Naive thymus-derived CD8-positive, alpha-beta T cell (primary cell): Measurements from ENCODE around the gene TAPBP. TPM values are rescaled to one million over a fixed set of nuclear protein-coding genes. Genes with fewer than 3 reads are reported as not detected.
A peak's percentile ranks its signal among the peaks of the same experiment; 100 is the strongest.
"Not testable (repeated sequence)": the region's sequence is repeated elsewhere in the genome, so short reads cannot be mapped to it uniquely, and the experiment has no call there.

Experiments
- ATAC-seq, 2 donors: fragments of 150-1000 bp; cut with Tn5 transposase in 1 of 2; sonication (Bioruptor Pico), chemical (Tn5 transposase) in 1 of 2; 1 replicate in 1 of 2; 2 replicates in 1 of 2; pipeline ENCODE4 v1.10.0; 2021; ENCODE audit warnings: mild to moderate bottlenecking in 2 of 2, moderate library complexity in 2 of 2
- POLR2A ChIA-PET: fragments of 350-600 bp; sonication (Branson Sonifier 250); formaldehyde crosslinking; loops from one replicate; lab custom pipeline; 2021; ENCODE audit warnings: antibody characterized with exemption; lab: Charles Lee
- DNase-seq, 10 donors: peaks; one replicate each; pipeline versions ENCODE4 v3.0.0 to v3.0.0-alpha.2; 2020 to 2022
- H3K27ac Mint-ChIP-seq, 10 donors: one replicate each; pipeline ENCODE4 v1.8.0; 2020 to 2022; ENCODE audit warnings: mild to moderate bottlenecking in 10 of 10, mixed read lengths in 10 of 10, moderate library complexity in 4 of 10, inconsistent platforms in 1 of 10
- H3K27me3 Mint-ChIP-seq, 5 donors: one replicate each; pipeline ENCODE4 v1.8.0; 2021 to 2022; ENCODE audit warnings: mixed read lengths in 5 of 5
- H3K36me3 Mint-ChIP-seq, 3 donors: one replicate each; pipeline ENCODE4 v1.8.0; 2020 to 2022; ENCODE audit warnings: mixed read lengths in 3 of 3, mild to moderate bottlenecking in 2 of 3, inconsistent platforms in 1 of 3
- H3K4me1 Mint-ChIP-seq, 4 donors: one replicate each; pipeline ENCODE4 v1.8.0; 2021 to 2022; ENCODE audit warnings: mixed read lengths in 4 of 4
- H3K4me3 Mint-ChIP-seq, 10 donors: one replicate each; pipeline ENCODE4 v1.8.0; 2020 to 2022; ENCODE audit warnings: mild to moderate bottlenecking in 10 of 10, mixed read lengths in 10 of 10, moderate library complexity in 6 of 10, inconsistent platforms in 1 of 10
- H3K9me3 Mint-ChIP-seq, 9 donors: one replicate each; pipeline ENCODE4 v1.8.0; 2020 to 2022; ENCODE audit warnings: mixed read lengths in 9 of 9, mild to moderate bottlenecking in 3 of 9, inconsistent platforms in 1 of 9, moderate library complexity in 1 of 9
- polyA plus RNA-seq, 3 donors: library from polyadenylated mRNA; unstranded; fragments of 300-500 nt; fragmentation: Illumina TruSeq; gene quantifications; one replicate each; pipeline ENCODE4 v1.2.3, GENCODE V29; 2021
- total RNA-seq, 8 experiments: library from RNA in 2 of 8; stranded (reverse) in 2 of 8; gene quantifications; one replicate each; pipeline ENCODE4 v1.2.3 and lab custom pipeline; 2021 to 2026

TAPBP gene
- total and polyA plus RNA-seq, 5 experiments from 2014 or later = 212 to 372 (median 259) TPM

GRCh38 chr6:33273129-33273923 lies 40.6 kb downstream of the TAPBP start:
- POLR2A ChIA-PET = interaction anchor here (1.1 to 5.4 kb wide), 8 partner anchors 9 to 157 kb away, joined by 3 to 93 read pairs (median 44); partner anchors contain the start of genes PFDN6, RGL2, WDR46 and ZBTB22
- H3K9me3 Mint-ChIP-seq = no peaks in the 10 kb centered on the region
- H3K36me3 Mint-ChIP-seq = peaks cover 0 to 59% (median 4%) of the 10 kb centered on the region in 3 donors
- DNase-seq (no peak), ATAC-seq (no peak)
- H3K27me3 Mint-ChIP-seq = no peaks in the 10 kb centered on the region
- peak overlapping the region; percentile 92 to 99 (median 96) for H3K4me3 Mint-ChIP-seq
- peaks cover 36 to 82% (median 75%) of the 10 kb centered on the region in 4 donors for H3K4me1 Mint-ChIP-seq
- peak overlapping the region; percentile 99 to 100 (median 99) for H3K27ac Mint-ChIP-seq

GRCh38 chr6:33272275-33273128 lies 41.4 kb downstream of the TAPBP start:
- Mint-ChIP-seq H3K4me1 (peaks cover 35 to 75% (median 73%) of the 10 kb centered on the region in 4 donors), H3K36me3 (peaks cover 0 to 63% (median 8%) of the 10 kb centered on the region in 3 donors), H3K4me3 (peak overlapping the region; percentile 92 to 99 (median 96)), H3K27ac (peak overlapping the region; percentile 99 to 100 (median 99)), H3K9me3 (no peaks in the 10 kb centered on the region), H3K27me3 (no peaks in the 10 kb centered on the region)
- peak; percentile 1 to 8 for ATAC-seq
- no peak for DNase-seq
- POLR2A ChIA-PET = interaction anchor here (0.8 to 5.4 kb wide), 30 partner anchors 10 to 427 kb away, joined by 3 to 93 read pairs (median 7); partner anchors contain the start of genes CUTA, PFDN6, RGL2 and RING1

- peak within 1 kb of the TSS; percentile 92 to 99 (median 96) for H3K4me3 Mint-ChIP-seq
- H3K27ac Mint-ChIP-seq = peak within 1 kb of the TSS; percentile 99 to 100 (median 99)
- no peaks in the 10 kb centered on the region for H3K27me3 Mint-ChIP-seq
- POLR2A ChIA-PET = interaction anchor here (0.6 to 5.4 kb wide), 41 partner anchors 9 to 1607 kb away, joined by 3 to 93 read pairs (median 6); partner anchors contain the start of genes CUTA, HSD17B8, PFDN6 and RGL2
- H3K36me3 Mint-ChIP-seq = peaks cover 0 to 70% (median 10%) of the 10 kb centered on the region in 3 donors
- H3K9me3 Mint-ChIP-seq = no peaks in the 10 kb centered on the region
- ATAC-seq = peak; percentile 86 to 88
- peak; percentile 78 to 100 (median 94) for DNase-seq
- H3K4me1 Mint-ChIP-seq = peaks cover 34 to 71% (median 70%) of the 10 kb centered on the region in 4 donors
Observed at GRCh38 chr6:33271468-33272274, 42.2 kb downstream of the TAPBP start, which contains the start of the genes RPS18 and VPS52. RPS18 (plus strand) TSS chr6:33272075; CDS start chr6:33272120, 45 bp downstream. VPS52 (minus strand) TSS chr6:33271876; CDS start chr6:33271675, 201 bp downstream.

- Mint-ChIP-seq H3K27ac (peak overlapping the region; percentile 99 to 100 (median 99)), H3K9me3 (no peaks in the 10 kb centered on the region), H3K4me3 (peak overlapping the region; percentile 92 to 99 (median 96)), H3K27me3 (no peaks in the 10 kb centered on the region), H3K36me3 (peaks cover 3 to 70% (median 13%) of the 10 kb centered on the region in 3 donors), H3K4me1 (peaks cover 29 to 65% (median 64%) of the 10 kb centered on the region in 4 donors)
- no peak for DNase-seq
- POLR2A ChIA-PET = interaction anchor here (0.6 to 5.4 kb wide), 34 partner anchors 8 to 1607 kb away, joined by 3 to 93 read pairs (median 7); partner anchors contain the start of genes CUTA, HSD17B8, PFDN6 and RGL2
- peak; percentile 38 to 52 for ATAC-seq
Observed at GRCh38 chr6:33271117-33271467, 42.8 kb downstream of the TAPBP start.

- peaks cover 3 to 87% (median 28%) of the 10 kb centered on the region in 3 donors for H3K36me3 Mint-ChIP-seq
- no peak for ATAC-seq
- no peak for DNase-seq
- H3K27ac Mint-ChIP-seq = peak overlapping the region in 2 of 10 donors; percentile 29 to 52
- H3K9me3 Mint-ChIP-seq = no peaks in the 10 kb centered on the region
- H3K4me1 Mint-ChIP-seq = peaks cover 3 to 15% (median 7%) of the 10 kb centered on the region in 4 donors
- no peak overlapping the region for H3K4me3 Mint-ChIP-seq
- POLR2A ChIA-PET = interaction anchor here (0.9 to 2.5 kb wide), 2 partner anchors 14 to 17 kb away, joined by 3 to 6 read pairs; no protein-coding TSS in a partner anchor
- no peaks in the 10 kb centered on the region for H3K27me3 Mint-ChIP-seq
Observed at GRCh38 chr6:33264015-33264414, 49.9 kb downstream of the TAPBP start.

GRCh38 chr6:33262490-33262889 lies 51.4 kb downstream of the TAPBP start:
- H3K27ac Mint-ChIP-seq = peak overlapping the region in 1 of 10 donors; percentile 83

GRCh38 chr6:33259032-33259431 lies 54.8 kb downstream of the TAPBP start:
- Mint-ChIP-seq H3K27me3 (no peaks in the 10 kb centered on the region), H3K4me3 (no peak overlapping the region), H3K36me3 (peaks cover 0 to 74% (median 15%) of the 10 kb centered on the region in 3 donors), H3K9me3 (no peaks in the 10 kb centered on the region), H3K4me1 (peaks cover 0 to 7% (median 0%) of the 10 kb centered on the region in 4 donors), H3K27ac (no peak overlapping the region)
- ATAC-seq (no peak), DNase-seq (no peak)
- POLR2A ChIA-PET = interaction anchor here (1.3 to 1.4 kb wide), 2 partner anchors 9 to 18 kb away, joined by 4 to 5 read pairs; partner anchors contain the start of gene B3GALT4

More at GRCh38 chr6:33262490-33262889, 51.4 kb downstream of the TAPBP start:
- not testable (repeated sequence) for H3K4me1 Mint-ChIP-seq, H3K9me3 Mint-ChIP-seq, H3K4me3 Mint-ChIP-seq, DNase-seq, ATAC-seq, H3K27me3 Mint-ChIP-seq
- H3K36me3 Mint-ChIP-seq = peaks cover 3 to 83% (median 28%) of the 10 kb centered on the region in 3 donors
- POLR2A ChIA-PET = interaction anchor here (0.6 to 2.5 kb wide), 6 partner anchors 9 to 349 kb away, joined by 3 to 6 read pairs (median 5); partner anchors contain the start of genes B3GALT4, RPS18 and VPS52

- Mint-ChIP-seq H3K4me1 (peaks cover 16 to 28% (median 24%) of the 10 kb centered on the region in 4 donors), H3K4me3 (no peak overlapping the region), H3K27me3 (no peaks in the 10 kb centered on the region), H3K36me3 (peaks cover 0 to 62% (median 6%) of the 10 kb centered on the region in 3 donors), H3K27ac (no peak overlapping the region), H3K9me3 (no peaks in the 10 kb centered on the region)
- POLR2A ChIA-PET = interaction anchor here (2.5 kb wide), 1 partner anchor 34 kb away, joined by 9 read pairs; the partner anchor contains the start of genes PFDN6 and WDR46
- ATAC-seq (no peak), DNase-seq (no peak)
Observed at GRCh38 chr6:33254591-33254990, 59.3 kb downstream of the TAPBP start.

- H3K4me3 Mint-ChIP-seq = no peak overlapping the region
- DNase-seq (no peak), ATAC-seq (no peak)
- peak overlapping the region in 2 of 10 donors; percentile 0 to 53 for H3K27ac Mint-ChIP-seq
- H3K9me3 Mint-ChIP-seq = no peaks in the 10 kb centered on the region
- H3K36me3 Mint-ChIP-seq = peaks cover 0 to 51% (median 0%) of the 10 kb centered on the region in 3 donors
- H3K4me1 Mint-ChIP-seq = peaks cover 22 to 41% (median 38%) of the 10 kb centered on the region in 4 donors
- POLR2A ChIA-PET = no interaction called here
- no peaks in the 10 kb centered on the region for H3K27me3 Mint-ChIP-seq
Observed at GRCh38 chr6:33252759-33253158, 61.1 kb downstream of the TAPBP start.

- H3K9me3 Mint-ChIP-seq = no peaks in the 10 kb centered on the region
- peak overlapping the region in 9 of 10 donors; percentile 1 to 69 (median 28) for H3K4me3 Mint-ChIP-seq
- POLR2A ChIA-PET = interaction anchor here (0.6 to 5.4 kb wide), 8 partner anchors 19 to 289 kb away, joined by 3 to 84 read pairs (median 12); partner anchors contain the start of genes B3GALT4, RGL2, RPS18 and VPS52
- peak overlapping the region in 9 of 10 donors; percentile 10 to 84 (median 31) for H3K27ac Mint-ChIP-seq
- ATAC-seq = no peak
- H3K4me1 Mint-ChIP-seq = peaks cover 22 to 41% (median 38%) of the 10 kb centered on the region in 4 donors
- DNase-seq = no peak
- H3K36me3 Mint-ChIP-seq = peaks cover 0 to 44% (median 0%) of the 10 kb centered on the region in 3 donors
- H3K27me3 Mint-ChIP-seq = no peaks in the 10 kb centered on the region
Observed at GRCh38 chr6:33251395-33252012, 62.4 kb downstream of the TAPBP start.
